GM19328 (cell line): Measurements from ENCODE around the gene EHMT1.

Source experiments
- ATAC-seq: cut with Tn5 transposase; IDR thresholded peaks from one replicate; pipeline ENCODE4 v1.9.1; 2021; ENCODE audit warnings: mild to moderate bottlenecking, moderate library complexity; ENCODE audit not compliant: unreplicated experiment

EHMT1 gene

GRCh38 chr9:137643921-137644320, 25.1 kb downstream of the EHMT1 start:
- ATAC-seq, result no peak

- ATAC-seq, result no peak
Observed at GRCh38 chr9:137645211-137645610, 26.4 kb downstream of the EHMT1 start.

GRCh38 chr9:137646341-137646740, 27.5 kb downstream of the EHMT1 start:
- ATAC-seq, result no peak

- ATAC-seq, result no peak
Observed at GRCh38 chr9:137647096-137647714, 28.4 kb downstream of the EHMT1 start.

GRCh38 chr9:137648396-137648795, 29.6 kb downstream of the EHMT1 start:
- no peak for ATAC-seq

- ATAC-seq, result no peak
Observed at GRCh38 chr9:137649553-137649952, 30.7 kb downstream of the EHMT1 start.

GRCh38 chr9:137650259-137650658, 31.5 kb downstream of the EHMT1 start:
- no peak for ATAC-seq

- no peak for ATAC-seq
Observed at GRCh38 chr9:137650779-137651178, 32.0 kb downstream of the EHMT1 start.

GRCh38 chr9:137656416-137656815, 37.6 kb downstream of the EHMT1 start:
- no peak for ATAC-seq

- ATAC-seq, result no peak
Observed at GRCh38 chr9:137657606-137658005, 38.8 kb downstream of the EHMT1 start.

- no peak for ATAC-seq
Observed at GRCh38 chr9:137658781-137659180, 40.0 kb downstream of the EHMT1 start.

GRCh38 chr9:137660144-137660543, 41.3 kb downstream of the EHMT1 start:
- ATAC-seq, result no peak

- ATAC-seq, result no peak
Observed at GRCh38 chr9:137663584-137663983, 44.8 kb downstream of the EHMT1 start.

- no peak for ATAC-seq
Observed at GRCh38 chr9:137664676-137665075, 45.9 kb downstream of the EHMT1 start.

GRCh38 chr9:137665226-137665625, 46.4 kb downstream of the EHMT1 start:
- no peak for ATAC-seq

GRCh38 chr9:137665697-137666512, 47.1 kb downstream of the EHMT1 start:
- no peak for ATAC-seq

- no peak for ATAC-seq
Observed at GRCh38 chr9:137666513-137666822, 47.7 kb downstream of the EHMT1 start.

- ATAC-seq, result no peak
Observed at GRCh38 chr9:137666955-137667670, 48.3 kb downstream of the EHMT1 start.

GRCh38 chr9:137668203-137668602, 49.4 kb downstream of the EHMT1 start:
- no peak for ATAC-seq

GRCh38 chr9:137669261-137669672, 50.5 kb downstream of the EHMT1 start:
- no peak for ATAC-seq

- ATAC-seq, result no peak
Observed at GRCh38 chr9:137670391-137671195, 51.8 kb downstream of the EHMT1 start.
